HG03520 (cell line): ENCODE measurements around the gene HIPK1.
"Not testable (repeated sequence)": the region's sequence is repeated elsewhere in the genome, so short reads cannot be mapped to it uniquely, and the experiment has no call there.

Experiments
- ATAC-seq: cut with Tn5 transposase; IDR thresholded peaks from one replicate; pipeline ENCODE4 v1.9.1; 2021; ENCODE audit warnings: mild to moderate bottlenecking, moderate library complexity; ENCODE audit not compliant: unreplicated experiment

Gene HIPK1

DNA sequence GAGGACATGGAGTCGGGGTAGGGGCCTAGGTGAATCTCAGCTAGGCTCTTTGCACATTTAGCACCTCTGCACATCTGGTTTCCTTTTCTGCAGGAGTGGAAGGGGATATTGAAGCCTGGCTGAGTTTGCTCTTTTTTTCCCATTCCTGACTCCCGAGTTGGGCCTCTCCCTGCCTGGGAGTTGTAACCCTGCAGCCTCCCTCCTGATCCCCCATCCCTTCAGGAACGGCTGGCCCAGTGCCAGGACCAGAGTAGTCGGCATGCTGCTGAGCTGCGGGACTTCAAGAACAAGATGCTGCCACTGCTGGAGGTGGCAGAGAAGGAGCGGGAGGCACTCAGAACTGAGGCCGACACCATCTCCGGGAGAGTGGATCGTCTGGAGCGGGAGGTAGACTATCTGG lies 51.0 kb downstream of the HIPK1 start:
- no peak for ATAC-seq

GRCh38 chr1:113981962-113982931 lies 53.1 kb downstream of the HIPK1 start:
- ATAC-seq, result no peak

- ATAC-seq, result no peak
Observed at GRCh38 chr1:113982949-113983348, 53.8 kb downstream of the HIPK1 start.

- ATAC-seq, result no peak
Observed at GRCh38 chr1:113983391-113983790, 54.3 kb downstream of the HIPK1 start.

DNA sequence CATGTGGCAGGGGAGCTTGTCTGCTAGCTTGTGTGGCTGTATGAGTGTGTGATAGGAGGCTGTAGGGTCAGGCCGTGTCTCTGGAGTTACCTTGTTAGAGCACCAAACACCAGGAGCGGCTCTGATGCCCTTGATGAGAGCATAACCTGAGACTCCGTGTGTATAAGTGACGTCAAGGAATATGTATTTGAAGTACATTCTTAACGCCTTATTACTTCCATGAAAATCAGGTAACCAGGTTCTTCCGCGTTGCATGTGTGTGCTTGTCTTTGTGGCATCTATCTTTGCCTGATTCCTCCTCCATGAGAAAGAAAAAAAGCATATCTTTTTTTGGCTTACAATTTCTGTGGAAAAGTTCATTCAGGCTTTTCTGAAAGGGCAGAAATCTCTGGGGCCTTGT lies 54.7 kb downstream of the HIPK1 start:
- no peak for ATAC-seq

- ATAC-seq, result no peak
Observed at GRCh38 chr1:113984710-113985109, 55.6 kb downstream of the HIPK1 start.

GRCh38 chr1:113986802-113987201 lies 57.7 kb downstream of the HIPK1 start:
- ATAC-seq, result no peak

GRCh38 chr1:113987259-113987658 lies 58.1 kb downstream of the HIPK1 start:
- no peak for ATAC-seq

- ATAC-seq, result no peak
Observed at GRCh38 chr1:113990530-113990929, 61.4 kb downstream of the HIPK1 start.

DNA sequence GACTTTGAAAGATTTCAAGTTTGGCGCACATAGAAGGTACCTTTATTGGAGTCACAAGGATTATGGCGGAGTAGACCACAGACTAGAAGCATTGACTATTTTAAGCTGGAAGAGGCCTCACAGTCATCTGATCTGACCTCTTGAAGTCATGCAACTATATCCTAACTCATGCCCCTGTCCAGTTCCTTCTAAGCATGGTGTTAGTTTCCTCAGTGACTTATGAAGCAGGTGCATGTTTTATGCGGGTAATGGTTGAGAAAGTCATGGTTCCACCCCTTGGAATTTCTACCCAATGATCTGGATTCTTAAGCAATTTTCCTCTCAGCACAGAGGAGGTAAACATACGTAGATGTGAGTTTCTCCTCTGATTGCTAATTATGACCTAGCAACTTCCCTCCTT lies 61.8 kb downstream of the HIPK1 start:
- ATAC-seq, result no peak

GRCh38 chr1:113991467-113991997 lies 62.4 kb downstream of the HIPK1 start:
- ATAC-seq, result no peak

DNA sequence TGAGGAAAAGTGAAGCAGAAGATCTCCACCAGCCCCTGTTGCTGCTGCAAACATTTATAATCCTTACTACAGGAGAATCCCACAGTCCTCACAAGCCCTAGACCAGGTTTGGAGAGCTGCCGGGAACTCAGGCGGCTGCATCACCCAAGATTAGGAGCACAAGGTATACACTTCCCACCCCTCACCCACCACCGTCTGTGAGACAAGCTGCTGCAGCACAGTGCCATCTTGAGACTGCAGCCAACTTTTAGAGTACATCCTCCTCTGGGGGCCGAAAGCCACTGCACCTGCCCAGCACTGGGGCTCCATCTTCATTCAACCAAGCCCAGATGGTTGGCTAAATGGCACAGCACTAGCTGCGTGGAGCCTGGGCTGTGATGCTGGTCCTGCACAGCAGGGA lies 63.9 kb downstream of the HIPK1 start:
- ATAC-seq, result no peak

DNA sequence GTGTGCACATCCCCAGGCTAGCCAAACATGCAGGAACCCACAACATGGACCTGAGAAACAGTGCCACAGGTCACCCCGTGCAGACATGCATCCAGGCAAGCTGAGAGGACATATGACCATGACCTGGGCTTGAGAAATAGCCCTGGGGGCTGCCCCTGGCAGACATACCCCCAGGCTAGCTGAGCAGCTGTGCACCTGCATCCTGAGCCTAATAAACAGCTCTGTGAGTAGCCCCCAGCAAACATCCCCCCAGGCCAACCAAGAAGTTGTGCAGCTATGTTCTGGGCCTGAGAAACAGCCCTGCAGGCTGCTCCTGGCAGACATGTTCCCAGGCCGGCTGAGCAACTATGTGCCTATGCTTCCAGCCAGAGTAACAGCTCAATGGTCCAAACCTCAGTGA lies 64.6 kb downstream of the HIPK1 start:
- ATAC-seq, result no peak

- ATAC-seq, result no peak
Observed at GRCh38 chr1:113995382-113995781, 66.3 kb downstream of the HIPK1 start.

DNA sequence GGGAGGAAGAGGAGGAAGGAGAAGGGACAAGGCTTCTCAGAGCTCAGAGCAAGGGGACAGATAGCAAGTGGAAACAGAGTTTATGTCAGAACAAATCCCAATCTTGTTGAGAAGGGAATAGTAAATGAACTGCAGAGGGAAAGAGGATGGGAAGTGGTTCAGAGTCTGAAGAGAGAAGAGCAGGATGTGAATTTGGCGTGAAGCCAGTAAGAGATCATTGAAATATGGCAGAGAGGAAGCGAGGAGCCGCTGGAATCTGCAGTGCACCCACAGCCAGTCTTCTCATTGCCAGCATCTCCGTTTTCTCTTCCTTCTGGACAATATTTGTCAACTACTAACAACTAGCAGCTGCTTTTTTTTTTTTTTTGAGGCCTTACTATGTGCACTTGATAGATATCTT lies 69.2 kb downstream of the HIPK1 start:
- ATAC-seq, result no peak

DNA sequence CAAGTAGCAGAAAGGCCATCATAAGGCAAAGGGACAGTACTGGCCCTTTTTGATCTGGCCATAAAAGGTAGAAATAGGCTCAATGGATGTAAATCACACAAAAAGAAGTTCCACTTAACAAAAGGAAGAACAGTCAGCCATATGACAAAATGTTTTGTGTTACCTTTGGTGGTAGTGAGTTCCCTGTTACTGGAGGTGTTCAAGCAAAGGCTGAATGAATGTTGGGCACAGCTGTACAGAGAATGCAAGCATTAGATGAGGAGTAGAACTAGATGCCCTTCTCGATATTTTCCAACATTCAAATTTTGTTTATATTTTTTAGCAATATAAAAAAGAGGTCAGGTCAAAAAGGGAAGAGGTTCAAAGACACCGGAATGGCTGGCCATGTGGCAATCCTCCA lies 70.1 kb downstream of the HIPK1 start:
- no peak for ATAC-seq

DNA sequence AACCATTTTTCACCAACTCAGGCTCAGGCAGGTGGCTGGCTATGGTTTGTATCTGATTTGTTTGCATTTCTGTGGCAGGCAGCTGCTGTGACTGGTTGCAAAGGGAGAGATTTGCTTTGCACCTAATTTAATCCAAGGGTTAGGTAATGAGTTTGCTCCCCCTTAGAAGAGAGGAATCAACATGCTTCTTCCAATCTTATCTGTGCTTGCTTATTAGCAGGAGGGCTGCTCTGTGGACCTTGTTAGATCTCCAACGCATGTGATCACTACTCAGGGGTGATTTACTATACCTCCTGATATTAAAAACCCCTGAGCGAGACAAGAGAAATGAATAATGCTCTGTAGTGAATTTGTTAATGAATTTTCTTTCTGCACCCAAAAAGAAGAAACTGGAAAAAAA lies 70.7 kb downstream of the HIPK1 start:
- no peak for ATAC-seq

GRCh38 chr1:114000406-114000805 lies 71.3 kb downstream of the HIPK1 start:
- ATAC-seq, result no peak

DNA sequence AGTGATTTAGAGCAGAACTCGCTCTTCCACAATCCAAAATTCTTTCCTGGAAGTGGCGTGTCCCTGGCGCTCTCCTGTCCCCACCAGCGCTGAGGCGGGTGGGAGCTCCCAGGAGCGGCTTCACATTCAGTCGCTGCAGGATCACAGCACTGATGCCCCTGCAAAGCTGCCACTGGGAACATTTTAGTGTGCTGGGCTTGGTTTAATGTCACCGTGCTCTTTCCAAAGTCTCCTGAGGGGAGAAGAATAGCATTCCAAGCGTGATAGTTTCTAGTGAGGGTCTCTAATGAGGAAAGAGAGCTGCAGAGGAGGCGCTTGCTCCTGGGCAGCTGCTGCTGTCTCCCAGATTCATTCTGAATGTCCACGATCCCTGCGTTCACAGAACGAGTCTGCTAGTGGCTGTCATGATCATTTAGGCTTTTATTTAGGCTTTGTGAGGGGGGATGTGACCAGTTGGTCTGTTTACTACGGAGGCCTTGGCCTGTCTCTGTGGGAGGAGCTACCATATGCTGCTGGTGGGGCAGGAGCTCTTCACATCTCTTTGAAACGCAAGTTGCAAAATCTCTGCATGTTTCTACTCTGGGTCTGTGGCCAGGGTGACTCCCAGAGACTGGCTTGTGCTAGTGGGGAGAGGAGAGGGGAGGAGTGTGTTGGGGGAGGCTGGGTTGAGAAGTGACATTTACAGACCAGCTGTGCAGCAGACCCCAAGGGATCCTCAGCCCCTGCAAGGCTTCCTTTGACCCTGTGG lies 73.5 kb downstream of the HIPK1 start:
- no peak for ATAC-seq

- ATAC-seq, result no peak
Observed at GRCh38 chr1:114003431-114003830, 74.3 kb downstream of the HIPK1 start.

DNA sequence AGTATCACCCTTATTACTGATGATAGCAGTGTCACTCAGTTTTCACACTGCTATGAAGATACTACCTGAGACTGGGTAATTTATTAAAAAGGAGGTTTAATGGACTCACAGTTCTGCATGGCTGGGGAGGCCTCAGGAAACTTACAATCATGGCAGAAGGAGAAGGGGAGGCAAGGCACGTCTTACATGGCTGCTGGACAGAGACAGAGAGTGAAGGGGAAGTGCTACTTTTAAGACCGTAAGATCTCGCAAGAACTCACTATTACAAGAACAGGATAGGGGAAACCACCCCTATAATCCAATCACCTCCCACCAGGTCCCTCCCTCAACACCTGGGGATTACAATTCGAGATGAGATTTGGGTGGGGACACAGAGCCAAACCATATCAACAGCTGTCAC lies 77.7 kb downstream of the HIPK1 start:
- not testable (repeated sequence) for ATAC-seq

DNA sequence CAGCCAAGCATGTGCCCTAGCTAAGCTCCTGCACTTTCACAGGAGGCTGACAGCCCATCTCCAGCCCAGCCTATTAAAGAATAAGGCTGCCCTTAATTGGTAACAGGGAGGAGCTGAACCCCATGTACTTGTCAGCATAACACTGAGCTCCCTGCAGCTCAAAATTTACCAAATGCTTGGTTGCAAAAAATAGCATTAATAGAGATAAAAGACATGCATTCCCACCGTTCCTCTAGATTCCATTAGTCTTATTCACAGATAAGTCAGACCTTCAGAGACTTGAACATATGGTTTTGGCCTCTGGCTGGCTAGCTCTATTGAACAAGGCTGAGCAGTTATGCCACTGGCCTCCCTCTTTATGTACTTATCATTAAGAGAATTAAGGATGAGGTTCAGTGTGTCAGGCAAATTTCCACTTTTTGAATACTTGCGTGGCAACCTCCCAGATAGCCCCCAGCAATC lies 79.4 kb downstream of the HIPK1 start:
- ATAC-seq, result no peak
